ENCODE measurements around the gene C19orf85.
"Not testable (repeated sequence)": the region's sequence is repeated elsewhere in the genome, so short reads cannot be mapped to it uniquely, and the experiment has no call there.

The C19orf85 gene

GRCh38 chr19:55459950-55460657, 4.4 kb downstream of the C19orf85 start:
- DNase-seq (ENCODE audit: low read depth in 4 of 4, low spot score in 1 of 4) = no peak

- DNase-seq (ENCODE audit: low read depth in 4 of 4, low spot score in 1 of 4) = no peak
Measured at GRCh38 chr19:55459551-55459949, 5.0 kb downstream of the C19orf85 start.

- DNase-seq (ENCODE audit: low read depth in 4 of 4, low spot score in 1 of 4) = no peak
Measured at GRCh38 chr19:55457683-55458457, 6.7 kb downstream of the C19orf85 start.

- no peak for DNase-seq (ENCODE audit: low read depth in 4 of 4, low spot score in 1 of 4)
Measured at GRCh38 chr19:55456347-55456746, 8.2 kb downstream of the C19orf85 start.

GRCh38 chr19:55455576-55456235, 8.8 kb downstream of the C19orf85 start:
- DNase-seq (ENCODE audit: low read depth in 4 of 4, low spot score in 1 of 4) = no peak

GRCh38 chr19:55454787-55455243, 9.7 kb downstream of the C19orf85 start:
- peak in 1 of 4 experiments; percentile 35 for DNase-seq (ENCODE audit: low read depth in 4 of 4, low spot score in 1 of 4)

- no peak for DNase-seq (ENCODE audit: low read depth in 4 of 4, low spot score in 1 of 4)
Measured at GRCh38 chr19:55453511-55454260, 10.9 kb downstream of the C19orf85 start.

- peak in 1 of 4 experiments; percentile 30 for DNase-seq (ENCODE audit: low read depth in 4 of 4, low spot score in 1 of 4)
Measured at GRCh38 chr19:55452749-55453346, 11.7 kb downstream of the C19orf85 start.

GRCh38 chr19:55451965-55452748, 12.4 kb downstream of the C19orf85 start:
- DNase-seq (ENCODE audit: low read depth in 4 of 4, low spot score in 1 of 4) = no peak

- DNase-seq (ENCODE audit: low read depth in 4 of 4, low spot score in 1 of 4) = no peak
Measured at GRCh38 chr19:55451163-55451964, 13.2 kb downstream of the C19orf85 start.

- DNase-seq (ENCODE audit: low read depth in 4 of 4, low spot score in 1 of 4) = no peak
Measured at GRCh38 chr19:55449469-55449868, 15.1 kb downstream of the C19orf85 start.

GRCh38 chr19:55448175-55448490, 16.4 kb downstream of the C19orf85 start:
- DNase-seq (ENCODE audit: low read depth in 4 of 4, low spot score in 1 of 4) = not testable (repeated sequence)

- no peak for DNase-seq (ENCODE audit: low read depth in 4 of 4, low spot score in 1 of 4)
Measured at GRCh38 chr19:55447421-55448174, 17.0 kb downstream of the C19orf85 start.

- DNase-seq (ENCODE audit: low read depth in 4 of 4, low spot score in 1 of 4) = no peak
Measured at GRCh38 chr19:55446060-55446459, 18.5 kb downstream of the C19orf85 start.

- no peak for DNase-seq (ENCODE audit: low read depth in 4 of 4, low spot score in 1 of 4)
Measured at GRCh38 chr19:55444646-55445045, 19.9 kb downstream of the C19orf85 start.

GRCh38 chr19:55443824-55444480, 20.6 kb downstream of the C19orf85 start:
- no peak for DNase-seq (ENCODE audit: low read depth in 4 of 4, low spot score in 1 of 4)

GRCh38 chr19:55443045-55443823, 21.3 kb downstream of the C19orf85 start, which contains the start of gene SHISA7:
TSS of gene SHISA7 (minus strand) at chr19:55443300. CDS start at chr19:55442863, 437 bp downstream.
- no peak for DNase-seq (ENCODE audit: low read depth in 4 of 4, low spot score in 1 of 4)

Measured in stimulated activated CD4-positive, alpha-beta T cell treated with anti-CD3 and anti-CD28 coated beads, Interleukin-1b, Interleukin-23, amount 100 ng/mL, for 24 hours (primary cell).